Measurements from ENCODE around the gene SPEM2.

Gene SPEM2

GRCh38 chr17:7403727-7403976 lies 21.8 kb upstream of the SPEM2 start:
- in situ Hi-C loops (cut with HindIII; ENCODE audit: low sequenced_read_pairs): no loop called here

GRCh38 chr17:7403977-7404736 lies 21.3 kb upstream of the SPEM2 start, which contains the start of gene TMEM256:
Gene TMEM256, minus strand, starts transcription at chr17:7404097. Its CDS starts 13 bp downstream, at chr17:7404084.
- in situ Hi-C loops (cut with HindIII; ENCODE audit: low sequenced_read_pairs): no loop called here

GRCh38 chr17:7404737-7405349 lies 20.6 kb upstream of the SPEM2 start:
- in situ Hi-C loops (cut with HindIII; ENCODE audit: low sequenced_read_pairs): no loop called here

GRCh38 chr17:7405350-7406234 lies 19.8 kb upstream of the SPEM2 start:
- in situ Hi-C loops (cut with HindIII; ENCODE audit: low sequenced_read_pairs): no loop called here

- in situ Hi-C loops (cut with HindIII; ENCODE audit: low sequenced_read_pairs): no loop called here
Observed at GRCh38 chr17:7406235-7406825, 19.1 kb upstream of the SPEM2 start.

GRCh38 chr17:7407082-7407481 lies 18.3 kb upstream of the SPEM2 start:
- in situ Hi-C loops (cut with HindIII; ENCODE audit: low sequenced_read_pairs): no loop called here

DNA sequence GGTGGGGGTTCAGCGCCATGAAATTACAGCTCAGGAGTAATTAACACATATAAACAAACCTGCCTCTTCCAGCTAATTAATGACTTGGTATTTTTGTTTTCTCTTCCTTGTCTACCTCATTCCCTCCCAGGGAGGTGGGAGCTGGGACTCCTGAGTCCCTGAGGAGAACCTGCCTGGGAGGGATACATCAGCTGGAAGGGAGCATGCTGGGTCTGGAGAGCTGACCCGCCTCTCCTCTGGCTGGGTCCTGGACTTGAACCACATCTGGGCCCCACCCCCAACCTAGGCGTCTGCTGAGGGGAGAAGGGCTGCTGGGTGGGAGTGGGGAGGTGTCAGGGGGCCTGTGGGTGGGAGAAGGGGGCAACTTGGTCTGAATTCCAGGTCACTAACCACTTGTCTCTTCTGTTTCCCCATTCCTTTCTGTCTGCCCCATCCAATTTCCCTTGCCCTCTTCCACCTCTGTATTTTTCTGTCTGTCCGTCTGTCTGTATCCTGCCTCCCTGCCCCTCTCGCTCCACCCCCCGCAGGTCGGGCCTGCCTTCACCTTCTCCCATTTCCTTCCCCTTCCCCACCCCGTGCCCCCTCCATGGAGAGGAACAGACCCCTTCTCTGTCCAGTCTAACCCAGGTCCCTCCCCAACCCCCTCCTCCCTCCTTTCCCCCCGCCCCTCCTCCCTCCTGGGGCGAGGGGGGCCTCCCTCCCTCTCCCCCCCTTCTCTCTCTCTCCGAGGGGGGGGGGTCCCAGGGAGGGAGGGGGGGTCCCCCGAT lies 17.7 kb upstream of the SPEM2 start, which contains the start of gene NLGN2:
TSS of gene NLGN2 (plus strand) at position 361 of the 767 bp plus-strand sequence. CDS start 411 bp downstream, outside the sequence.
- in situ Hi-C loops (cut with HindIII; ENCODE audit: low sequenced_read_pairs): no loop called here

DNA sequence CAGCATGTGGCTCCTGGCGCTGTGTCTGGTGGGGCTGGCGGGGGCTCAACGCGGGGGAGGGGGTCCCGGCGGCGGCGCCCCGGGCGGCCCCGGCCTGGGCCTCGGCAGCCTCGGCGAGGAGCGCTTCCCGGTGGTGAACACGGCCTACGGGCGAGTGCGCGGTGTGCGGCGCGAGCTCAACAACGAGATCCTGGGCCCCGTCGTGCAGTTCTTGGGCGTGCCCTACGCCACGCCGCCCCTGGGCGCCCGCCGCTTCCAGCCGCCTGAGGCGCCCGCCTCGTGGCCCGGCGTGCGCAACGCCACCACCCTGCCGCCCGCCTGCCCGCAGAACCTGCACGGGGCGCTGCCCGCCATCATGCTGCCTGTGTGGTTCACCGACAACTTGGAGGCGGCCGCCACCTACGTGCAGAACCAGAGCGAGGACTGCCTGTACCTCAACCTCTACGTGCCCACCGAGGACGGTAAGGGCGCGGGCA lies 17.1 kb upstream of the SPEM2 start:
- in situ Hi-C loops (cut with HindIII; ENCODE audit: low sequenced_read_pairs): no loop called here

DNA sequence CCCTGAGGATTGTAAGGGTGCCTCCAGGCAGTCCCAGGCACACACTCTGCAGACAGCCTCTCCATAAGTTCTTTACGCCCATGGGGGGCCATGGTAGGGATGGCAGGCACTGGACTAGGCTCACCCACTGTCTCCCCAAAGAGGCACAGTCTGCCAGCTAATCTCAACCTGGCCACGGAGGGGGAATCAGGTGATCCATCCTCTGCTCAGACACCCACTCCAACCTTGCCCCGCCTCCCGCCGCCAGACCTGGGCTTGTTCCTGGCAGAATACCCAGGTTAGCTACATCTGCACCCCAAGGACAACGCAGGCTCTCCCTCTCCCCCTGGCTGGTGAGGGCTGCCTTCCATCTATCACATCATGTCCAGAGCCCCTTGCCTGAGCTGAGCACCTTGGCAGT lies 16.6 kb upstream of the SPEM2 start:
- in situ Hi-C loops (cut with HindIII; ENCODE audit: low sequenced_read_pairs): no loop called here

- in situ Hi-C loops (cut with HindIII; ENCODE audit: low sequenced_read_pairs): no loop called here
Observed at GRCh38 chr17:7409716-7410115, 15.7 kb upstream of the SPEM2 start.

DNA sequence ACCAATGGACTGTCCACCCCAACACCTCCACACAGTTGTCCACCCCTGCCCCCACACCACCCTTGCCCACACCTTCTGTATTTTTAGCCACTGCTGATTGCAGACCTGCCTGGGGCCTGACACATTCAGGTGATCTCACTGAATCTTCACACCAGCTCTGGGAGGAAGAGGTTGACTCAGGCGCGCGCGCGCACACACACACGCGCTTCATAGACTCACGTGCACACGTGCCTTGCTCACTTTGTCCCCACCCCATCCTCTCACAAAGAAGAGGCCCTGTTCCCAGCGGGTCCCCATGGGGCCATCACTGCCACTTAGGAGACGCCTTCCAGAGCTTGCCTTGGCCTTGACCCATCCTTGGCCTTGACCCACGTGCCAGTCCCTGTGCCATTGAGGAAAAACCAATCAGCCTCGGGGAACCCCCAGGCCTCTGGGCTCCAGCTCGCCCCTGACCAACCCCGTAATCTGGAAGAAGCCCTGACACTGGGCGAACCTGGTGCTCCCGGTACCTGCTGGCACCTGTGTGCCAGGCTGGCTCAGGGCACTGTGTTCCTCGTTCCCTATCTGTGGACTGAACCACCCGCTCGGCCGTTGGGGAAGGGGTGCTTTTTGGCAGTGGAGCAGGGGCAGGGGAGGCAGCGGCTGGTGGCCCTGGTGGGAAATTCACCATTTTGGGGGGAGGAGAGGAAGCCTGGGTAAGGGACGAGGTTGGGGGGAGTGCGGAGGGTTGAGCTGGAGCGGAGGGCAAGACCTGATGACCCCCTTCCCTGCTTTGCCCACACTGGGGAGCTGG lies 14.6 kb upstream of the SPEM2 start:
- in situ Hi-C loops (cut with HindIII; ENCODE audit: low sequenced_read_pairs): no loop called here

DNA sequence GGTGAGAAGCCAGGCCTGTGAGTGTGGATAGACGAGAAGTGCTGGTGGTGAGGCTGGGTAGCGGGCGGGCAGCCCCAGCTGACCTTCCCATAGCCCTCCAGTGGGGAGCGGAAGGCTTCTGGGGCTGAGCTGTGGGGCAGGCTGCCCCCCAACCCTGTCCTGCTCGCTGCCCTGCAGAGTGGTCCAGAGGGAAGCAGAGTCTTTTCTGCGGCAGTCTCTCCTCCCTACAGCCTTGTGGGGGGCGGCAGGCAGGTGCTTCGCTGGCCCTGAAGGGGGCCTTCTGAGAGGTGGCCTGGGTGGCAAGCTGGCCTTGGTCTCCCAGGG lies 14.0 kb upstream of the SPEM2 start:
- in situ Hi-C loops (cut with HindIII; ENCODE audit: low sequenced_read_pairs): no loop called here

DNA sequence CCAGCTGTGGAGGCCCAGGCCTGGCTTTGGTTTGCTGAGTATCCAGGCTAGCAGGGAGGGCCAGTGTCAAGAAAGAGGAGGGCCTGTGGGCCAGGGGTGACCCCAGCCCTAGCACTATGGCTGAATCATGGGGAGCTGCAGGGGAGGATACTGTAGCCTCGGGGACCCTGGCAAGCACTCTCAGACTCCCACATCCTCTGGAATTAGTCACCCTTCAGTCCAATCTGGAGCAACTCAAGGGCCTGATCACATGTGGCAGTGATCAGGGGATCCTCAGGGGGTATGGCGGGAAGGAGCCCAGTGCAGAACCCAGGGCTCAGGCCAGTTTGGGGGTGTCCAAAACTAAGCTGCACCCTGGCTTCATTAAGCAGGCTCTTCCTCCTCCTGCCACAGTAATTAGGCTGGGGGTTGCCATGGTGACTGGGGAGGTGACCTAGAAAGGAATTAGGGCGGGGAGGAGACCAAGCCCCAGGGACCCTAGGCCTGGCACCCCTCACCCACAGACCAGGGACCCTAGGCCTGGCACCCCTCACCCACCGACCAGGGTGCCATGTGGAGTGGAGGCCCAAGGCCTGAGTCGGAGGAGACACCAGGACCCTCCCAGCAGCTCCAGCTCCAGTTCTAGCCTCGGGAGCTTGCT lies 11.9 kb upstream of the SPEM2 start:
- in situ Hi-C loops (cut with HindIII; ENCODE audit: low sequenced_read_pairs): no loop called here

GRCh38 chr17:7414837-7415236 lies 10.6 kb upstream of the SPEM2 start:
- in situ Hi-C loops (cut with HindIII; ENCODE audit: low sequenced_read_pairs): no loop called here

- in situ Hi-C loops (cut with HindIII; ENCODE audit: low sequenced_read_pairs): no loop called here
Observed at GRCh38 chr17:7415784-7416183, 9.6 kb upstream of the SPEM2 start.

GRCh38 chr17:7416323-7416722 lies 9.1 kb upstream of the SPEM2 start:
- in situ Hi-C loops (cut with HindIII; ENCODE audit: low sequenced_read_pairs): no loop called here

GRCh38 chr17:7417056-7417655 lies 8.3 kb upstream of the SPEM2 start:
- in situ Hi-C loops (cut with HindIII; ENCODE audit: low sequenced_read_pairs): no loop called here

GRCh38 chr17:7418472-7419152 lies 6.8 kb upstream of the SPEM2 start:
- in situ Hi-C loops (cut with HindIII; ENCODE audit: low sequenced_read_pairs): no loop called here
